Measurements from ENCODE around the gene LRRC37A3. TPM values are rescaled to one million over a fixed set of nuclear protein-coding genes. Genes with fewer than 3 reads are reported as not detected.
"Not testable (repeated sequence)": the region's sequence is repeated elsewhere in the genome, so short reads cannot be mapped to it uniquely, and the experiment has no call there.

LRRC37A3 gene
- polyA plus RNA-seq, 3 donors from 2014 or later: 0.58 to 2.3 (median 2.2) TPM

- H3K4me1 Mint-ChIP-seq: peaks cover 21 to 28% of the 10 kb centered on the region in 2 donors
- DNase-seq; H3K27me3 Mint-ChIP-seq (ENCODE audit: low read depth in 3 of 3); H3K9me3 Mint-ChIP-seq; H3K36me3 Mint-ChIP-seq: not testable (repeated sequence)
- H3K27ac Mint-ChIP-seq: peak overlapping the region; percentile 87 to 97 (median 94)
- H3K4me3 Mint-ChIP-seq: peak overlapping the region; percentile 88 to 98 (median 93)
Observed at GRCh38 chr17:64836623-64837017, 82.7 kb downstream of the LRRC37A3 start.

- H3K27me3 Mint-ChIP-seq (ENCODE audit: low read depth in 3 of 3); DNase-seq; H3K9me3 Mint-ChIP-seq; H3K36me3 Mint-ChIP-seq: not testable (repeated sequence)
- peak overlapping the region in 5 of 6 donors; percentile 22 to 53 (median 36) for H3K27ac Mint-ChIP-seq
- H3K4me1 Mint-ChIP-seq: peaks cover 30 to 39% of the 10 kb centered on the region in 2 donors
- peak overlapping the region in 1 of 5 donors; percentile 21 for H3K4me3 Mint-ChIP-seq
Observed at GRCh38 chr17:64834060-64834459, 85.2 kb downstream of the LRRC37A3 start.

- H3K9me3 Mint-ChIP-seq; H3K36me3 Mint-ChIP-seq; H3K4me3 Mint-ChIP-seq; DNase-seq; H3K27me3 Mint-ChIP-seq (ENCODE audit: low read depth in 3 of 3): not testable (repeated sequence)
- peaks cover 20 to 28% of the 10 kb centered on the region in 2 donors for H3K4me1 Mint-ChIP-seq
- peak overlapping the region in 4 of 6 donors; percentile 15 to 68 (median 26) for H3K27ac Mint-ChIP-seq
Observed at GRCh38 chr17:64830631-64831040, 88.6 kb downstream of the LRRC37A3 start.

GRCh38 chr17:64829824-64830630 lies 89.3 kb downstream of the LRRC37A3 start:
- H3K36me3 Mint-ChIP-seq; H3K27ac Mint-ChIP-seq; DNase-seq; H3K9me3 Mint-ChIP-seq; H3K27me3 Mint-ChIP-seq (ENCODE audit: low read depth in 3 of 3); H3K4me3 Mint-ChIP-seq: not testable (repeated sequence)
- H3K4me1 Mint-ChIP-seq: peaks cover 15 to 24% of the 10 kb centered on the region in 2 donors

- H3K4me3 Mint-ChIP-seq; H3K27me3 Mint-ChIP-seq (ENCODE audit: low read depth in 3 of 3); DNase-seq; H3K9me3 Mint-ChIP-seq: not testable (repeated sequence)
- Mint-ChIP-seq H3K4me1 (peaks cover 12 to 19% of the 10 kb centered on the region in 2 donors), H3K36me3 (peaks cover 0 to 12% (median 5%) of the 10 kb centered on the region in 3 donors), H3K27ac (peak overlapping the region in 1 of 6 donors; percentile 40)
Observed at GRCh38 chr17:64829068-64829467, 90.2 kb downstream of the LRRC37A3 start.

GRCh38 chr17:64818904-64819303 lies 100.4 kb downstream of the LRRC37A3 start:
- H3K27me3 Mint-ChIP-seq (ENCODE audit: low read depth in 3 of 3); H3K9me3 Mint-ChIP-seq; H3K4me3 Mint-ChIP-seq; H3K27ac Mint-ChIP-seq; DNase-seq; H3K4me1 Mint-ChIP-seq: not testable (repeated sequence)
- H3K36me3 Mint-ChIP-seq: peaks cover 5 to 40% (median 12%) of the 10 kb centered on the region in 3 donors

- H3K4me3 Mint-ChIP-seq; H3K27ac Mint-ChIP-seq; H3K27me3 Mint-ChIP-seq (ENCODE audit: low read depth in 3 of 3); DNase-seq; H3K9me3 Mint-ChIP-seq; H3K4me1 Mint-ChIP-seq: not testable (repeated sequence)
- peaks cover 6 to 26% (median 12%) of the 10 kb centered on the region in 3 donors for H3K36me3 Mint-ChIP-seq
Observed at GRCh38 chr17:64815833-64816198, 103.5 kb downstream of the LRRC37A3 start.

- not testable (repeated sequence) for H3K27me3 Mint-ChIP-seq (ENCODE audit: low read depth in 3 of 3); H3K4me3 Mint-ChIP-seq; DNase-seq; H3K4me1 Mint-ChIP-seq; H3K27ac Mint-ChIP-seq; H3K9me3 Mint-ChIP-seq
- peaks cover 6 to 22% (median 8%) of the 10 kb centered on the region in 3 donors for H3K36me3 Mint-ChIP-seq
Observed at GRCh38 chr17:64814993-64815832, 104.1 kb downstream of the LRRC37A3 start.

GRCh38 chr17:64808178-64808977 lies 110.9 kb downstream of the LRRC37A3 start:
- Mint-ChIP-seq H3K4me3 (peak overlapping the region; percentile 60 to 84 (median 80)), H3K36me3 (peaks cover 6 to 15% (median 6%) of the 10 kb centered on the region in 3 donors), H3K27ac (peak overlapping the region; percentile 94 to 99 (median 96)), H3K4me1 (peaks cover 27 to 28% of the 10 kb centered on the region in 2 donors)
- not testable (repeated sequence) for H3K27me3 Mint-ChIP-seq (ENCODE audit: low read depth in 3 of 3); H3K9me3 Mint-ChIP-seq
- peak; percentile 53 to 63 (median 62) for DNase-seq

Other genes starting within 250 kb of the LRRC37A3 start
- gene GNA13, start 137.3 kb upstream of the LRRC37A3 start, polyA plus RNA-seq: 10 to 100 TPM; 40.0 to 58.3 (median 51.7) TPM
- 10 to 100 TPM; 16.9 to 30.3 (median 17.5) TPM for gene RGS9, start 217.9 kb upstream of the LRRC37A3 start, polyA plus RNA-seq